ENCODE results near the gene IGFL3.

GRCh38 chr19:46113726-46114125 lies 10.8 kb downstream of the IGFL3 start:
- TF ChIP-seq TAF1 (IDR thresholded peaks at IDR 0.05; ENCODE audit: low read depth) (no peak), SMC3 (conservative IDR thresholded peaks at IDR 0.05; ENCODE audit: poor library complexity) (no peak), POLR2AphosphoS5 (IDR thresholded peaks at IDR 0.05) (no peak), MXI1 (conservative IDR thresholded peaks at IDR 0.05; ENCODE audit: poor library complexity, severe bottlenecking) (no peak), RAD21 (conservative IDR thresholded peaks at IDR 0.05) (no peak), EZH2 (IDR thresholded peaks at IDR 0.05; ENCODE audit: borderline replicate concordance, insufficient read depth, low read length, poor library complexity, severe bottlenecking) (no peak), REST (IDR thresholded peaks at IDR 0.05; ENCODE audit: borderline replicate concordance) (no peak)
- TF ChIP-seq, protein P1, sequence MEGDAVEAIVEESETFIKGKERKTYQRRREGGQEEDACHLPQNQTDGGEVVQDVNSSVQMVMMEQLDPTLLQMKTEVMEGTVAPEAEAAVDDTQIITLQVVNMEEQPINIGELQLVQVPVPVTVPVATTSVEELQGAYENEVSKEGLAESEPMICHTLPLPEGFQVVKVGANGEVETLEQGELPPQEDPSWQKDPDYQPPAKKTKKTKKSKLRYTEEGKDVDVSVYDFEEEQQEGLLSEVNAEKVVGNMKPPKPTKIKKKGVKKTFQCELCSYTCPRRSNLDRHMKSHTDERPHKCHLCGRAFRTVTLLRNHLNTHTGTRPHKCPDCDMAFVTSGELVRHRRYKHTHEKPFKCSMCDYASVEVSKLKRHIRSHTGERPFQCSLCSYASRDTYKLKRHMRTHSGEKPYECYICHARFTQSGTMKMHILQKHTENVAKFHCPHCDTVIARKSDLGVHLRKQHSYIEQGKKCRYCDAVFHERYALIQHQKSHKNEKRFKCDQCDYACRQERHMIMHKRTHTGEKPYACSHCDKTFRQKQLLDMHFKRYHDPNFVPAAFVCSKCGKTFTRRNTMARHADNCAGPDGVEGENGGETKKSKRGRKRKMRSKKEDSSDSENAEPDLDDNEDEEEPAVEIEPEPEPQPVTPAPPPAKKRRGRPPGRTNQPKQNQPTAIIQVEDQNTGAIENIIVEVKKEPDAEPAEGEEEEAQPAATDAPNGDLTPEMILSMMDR (IDR thresholded peaks at IDR 0.05; ENCODE audit: poor library complexity, severe bottlenecking): no peak
